Right atrium auricular region (tissue), 2 donors: ENCODE data around the gene PIK3R5. TPM values are rescaled to one million over a fixed set of nuclear protein-coding genes. Genes with fewer than 3 reads are reported as not detected.

Experiments
- DNase-seq: peaks from one replicate; pipeline ENCODE4 v3.0.0-alpha.2; 2019; ENCODE audit warnings: low spot score
- H3K27ac ChIP-seq, 2 donors: fragments of 200-600 bp; sonication (generic); 1 replicate in 1 of 2; 2 replicates in 1 of 2; pipeline ENCODE4 v1.5.1; 2016 to 2019
- H3K27me3 ChIP-seq, 2 donors: fragments of 200-600 bp; sonication (generic); one replicate each; pipeline versions ENCODE4 v1.5.1 to v1.6.0; 2017 to 2019
- H3K36me3 ChIP-seq: fragments of 200-600 bp; sonication (generic); one replicate; pipeline ENCODE4 v1.5.1; 2016
- H3K4me1 ChIP-seq, 2 donors: fragments of 200-600 bp; sonication (generic); one replicate each; pipeline versions ENCODE4 v1.5.1 to v1.6.0; 2017 to 2019
- H3K4me3 ChIP-seq, 2 donors: fragments of 200-600 bp; sonication (generic); 1 replicate in 1 of 2; 2 replicates in 1 of 2; pipeline ENCODE4 v1.5.1; 2017 to 2019; ENCODE audit warnings: mild to moderate bottlenecking in 1 of 2, moderate library complexity in 1 of 2
- H3K9me3 ChIP-seq, 2 donors: fragments of 200-600 bp; sonication (generic); one replicate each; pipeline ENCODE4 v1.5.1; 2019
- total RNA-seq, 2 donors: library from RNA; depleted of rRNA; stranded (reverse); fragments of >200 nt; gene quantifications; one replicate each; pipeline ENCODE4 v1.1.0, GENCODE V29; 2016
- TF ChIP-seq, protein P1 (sequence below), 2 donors: fragments of 200-600 bp; sonication (generic); IDR thresholded peaks; one replicate each; pipeline ENCODE4 v1.5.1; 2019; ENCODE audit warnings: antibody characterized with exemption in 2 of 2

Gene PIK3R5, protein sequence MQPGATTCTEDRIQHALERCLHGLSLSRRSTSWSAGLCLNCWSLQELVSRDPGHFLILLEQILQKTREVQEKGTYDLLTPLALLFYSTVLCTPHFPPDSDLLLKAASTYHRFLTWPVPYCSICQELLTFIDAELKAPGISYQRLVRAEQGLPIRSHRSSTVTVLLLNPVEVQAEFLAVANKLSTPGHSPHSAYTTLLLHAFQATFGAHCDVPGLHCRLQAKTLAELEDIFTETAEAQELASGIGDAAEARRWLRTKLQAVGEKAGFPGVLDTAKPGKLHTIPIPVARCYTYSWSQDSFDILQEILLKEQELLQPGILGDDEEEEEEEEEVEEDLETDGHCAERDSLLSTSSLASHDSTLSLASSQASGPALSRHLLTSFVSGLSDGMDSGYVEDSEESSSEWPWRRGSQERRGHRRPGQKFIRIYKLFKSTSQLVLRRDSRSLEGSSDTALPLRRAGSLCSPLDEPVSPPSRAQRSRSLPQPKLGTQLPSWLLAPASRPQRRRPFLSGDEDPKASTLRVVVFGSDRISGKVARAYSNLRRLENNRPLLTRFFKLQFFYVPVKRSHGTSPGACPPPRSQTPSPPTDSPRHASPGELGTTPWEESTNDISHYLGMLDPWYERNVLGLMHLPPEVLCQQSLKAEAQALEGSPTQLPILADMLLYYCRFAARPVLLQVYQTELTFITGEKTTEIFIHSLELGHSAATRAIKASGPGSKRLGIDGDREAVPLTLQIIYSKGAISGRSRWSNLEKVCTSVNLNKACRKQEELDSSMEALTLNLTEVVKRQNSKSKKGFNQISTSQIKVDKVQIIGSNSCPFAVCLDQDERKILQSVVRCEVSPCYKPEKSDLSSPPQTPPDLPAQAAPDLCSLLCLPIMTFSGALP
- 1 to 10 TPM; 5.0 to 7.5 TPM for total RNA-seq

DNA sequence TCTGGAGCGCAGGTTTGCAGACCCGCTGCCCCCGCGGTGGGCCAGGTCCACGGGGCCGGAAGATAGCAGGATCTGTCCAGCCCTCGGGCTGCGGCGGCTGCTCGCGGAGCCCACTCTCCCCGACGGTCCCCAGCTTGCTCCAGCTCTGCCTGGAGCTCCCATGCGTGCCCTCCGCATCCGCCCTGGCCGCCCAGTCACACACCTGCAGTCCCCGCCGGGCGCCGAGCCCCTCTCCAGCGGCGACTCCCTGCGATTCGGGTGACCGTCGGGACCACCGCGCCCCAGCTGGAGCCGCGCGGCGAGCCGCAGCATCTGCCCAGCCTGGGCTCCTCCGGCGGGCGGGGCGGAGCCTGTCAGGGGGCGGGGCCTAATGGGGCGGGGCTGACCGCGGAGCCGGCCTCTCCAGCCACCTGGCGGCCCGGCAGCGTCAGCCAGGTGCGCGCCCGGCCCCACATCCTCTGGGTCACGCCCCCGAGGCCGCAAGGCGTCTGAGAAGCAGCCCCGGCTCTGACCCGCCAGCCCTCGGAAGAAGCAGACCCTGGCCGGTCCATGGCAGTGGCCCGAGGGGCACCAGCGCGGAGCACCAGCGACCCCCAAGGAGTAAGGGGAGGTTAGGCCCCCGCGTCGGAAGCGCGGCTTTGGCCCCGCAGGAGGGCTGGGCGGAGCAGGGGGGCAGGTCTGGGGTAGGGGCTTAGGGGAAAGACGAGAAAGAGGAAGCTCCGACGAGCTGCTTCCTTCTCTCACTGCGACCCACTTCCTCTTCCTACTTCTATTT lies at the start of gene PIK3R5:
Gene PIK3R5 (minus strand): TSS at position 314 of the 775 bp plus-strand sequence. CDS start 54,213 bp downstream, outside the sequence.
- H3K36me3 ChIP-seq, result no peaks in the 10 kb centered on the region
- peak within 1 kb of the TSS; percentile 25 to 48 for H3K4me3 ChIP-seq
- peaks cover 0 to 8% of the 10 kb centered on the region in 2 donors for H3K4me1 ChIP-seq
- peaks cover 0 to 9% of the 10 kb centered on the region in 2 donors for H3K9me3 ChIP-seq
- H3K27me3 ChIP-seq, result peaks cover 9 to 10% of the 10 kb centered on the region in 2 donors
- no peak for DNase-seq
- peak within 1 kb of the TSS; percentile 61 to 66 for H3K27ac ChIP-seq
- TF ChIP-seq, protein P1, sequence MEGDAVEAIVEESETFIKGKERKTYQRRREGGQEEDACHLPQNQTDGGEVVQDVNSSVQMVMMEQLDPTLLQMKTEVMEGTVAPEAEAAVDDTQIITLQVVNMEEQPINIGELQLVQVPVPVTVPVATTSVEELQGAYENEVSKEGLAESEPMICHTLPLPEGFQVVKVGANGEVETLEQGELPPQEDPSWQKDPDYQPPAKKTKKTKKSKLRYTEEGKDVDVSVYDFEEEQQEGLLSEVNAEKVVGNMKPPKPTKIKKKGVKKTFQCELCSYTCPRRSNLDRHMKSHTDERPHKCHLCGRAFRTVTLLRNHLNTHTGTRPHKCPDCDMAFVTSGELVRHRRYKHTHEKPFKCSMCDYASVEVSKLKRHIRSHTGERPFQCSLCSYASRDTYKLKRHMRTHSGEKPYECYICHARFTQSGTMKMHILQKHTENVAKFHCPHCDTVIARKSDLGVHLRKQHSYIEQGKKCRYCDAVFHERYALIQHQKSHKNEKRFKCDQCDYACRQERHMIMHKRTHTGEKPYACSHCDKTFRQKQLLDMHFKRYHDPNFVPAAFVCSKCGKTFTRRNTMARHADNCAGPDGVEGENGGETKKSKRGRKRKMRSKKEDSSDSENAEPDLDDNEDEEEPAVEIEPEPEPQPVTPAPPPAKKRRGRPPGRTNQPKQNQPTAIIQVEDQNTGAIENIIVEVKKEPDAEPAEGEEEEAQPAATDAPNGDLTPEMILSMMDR (IDR thresholded peaks at IDR 0.05), result no peak

DNA sequence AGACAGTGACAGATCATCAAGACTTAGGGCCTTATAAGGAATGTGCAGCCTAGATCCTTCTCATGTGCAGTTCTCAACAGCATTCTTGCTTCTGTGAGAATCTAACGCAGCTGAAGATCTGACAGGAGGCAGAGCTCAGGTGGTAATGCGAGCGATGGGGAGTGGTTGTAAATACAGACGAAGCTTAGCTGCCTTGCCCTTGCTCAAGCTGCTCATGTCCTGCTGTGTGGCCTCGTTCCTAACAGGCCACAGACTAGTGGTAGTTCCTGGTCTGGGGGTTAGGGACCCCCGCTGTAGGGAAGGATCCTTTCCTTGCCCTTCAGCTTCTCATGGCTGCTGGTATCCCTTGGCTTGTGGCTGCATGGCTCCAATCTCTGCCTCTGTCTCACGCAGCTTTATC lies 45.5 kb upstream of the PIK3R5 start:
- Histone ChIP-seq H3K27me3 (no peaks in the 10 kb centered on the region), H3K36me3 (no peaks in the 10 kb centered on the region), H3K9me3 (no peaks in the 10 kb centered on the region), H3K4me3 (no peak overlapping the region), H3K27ac (no peak overlapping the region), H3K4me1 (no peaks in the 10 kb centered on the region)
- TF ChIP-seq, protein P1 (IDR thresholded peaks at IDR 0.05), result no peak
- DNase-seq, result no peak

DNA sequence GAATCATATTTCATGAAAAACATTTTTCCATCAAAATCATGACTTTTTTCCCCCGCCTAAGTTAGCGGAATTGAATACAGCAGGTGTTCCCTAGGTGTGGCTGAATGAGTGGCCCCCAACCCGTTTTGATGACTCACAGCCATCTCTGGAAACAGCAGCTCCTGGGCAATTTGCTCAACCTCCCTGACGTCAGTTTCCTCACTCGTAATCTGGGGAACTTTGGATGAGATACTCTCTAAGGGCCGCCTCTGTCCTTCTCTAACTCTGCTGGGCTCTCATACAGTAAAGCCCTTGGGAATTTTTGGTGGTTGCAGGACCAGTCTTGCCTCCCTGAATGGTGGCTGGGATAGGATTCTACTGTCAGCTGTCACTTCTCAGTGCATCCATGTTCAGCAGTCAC lies 44.2 kb upstream of the PIK3R5 start:
- TF ChIP-seq, protein P1 (IDR thresholded peaks at IDR 0.05), result no peak
- H3K36me3 ChIP-seq, result no peaks in the 10 kb centered on the region
- H3K27ac ChIP-seq, result no peak overlapping the region
- no peaks in the 10 kb centered on the region for H3K27me3 ChIP-seq
- H3K4me1 ChIP-seq, result no peaks in the 10 kb centered on the region
- no peaks in the 10 kb centered on the region for H3K9me3 ChIP-seq
- no peak for DNase-seq
- no peak overlapping the region for H3K4me3 ChIP-seq

DNA sequence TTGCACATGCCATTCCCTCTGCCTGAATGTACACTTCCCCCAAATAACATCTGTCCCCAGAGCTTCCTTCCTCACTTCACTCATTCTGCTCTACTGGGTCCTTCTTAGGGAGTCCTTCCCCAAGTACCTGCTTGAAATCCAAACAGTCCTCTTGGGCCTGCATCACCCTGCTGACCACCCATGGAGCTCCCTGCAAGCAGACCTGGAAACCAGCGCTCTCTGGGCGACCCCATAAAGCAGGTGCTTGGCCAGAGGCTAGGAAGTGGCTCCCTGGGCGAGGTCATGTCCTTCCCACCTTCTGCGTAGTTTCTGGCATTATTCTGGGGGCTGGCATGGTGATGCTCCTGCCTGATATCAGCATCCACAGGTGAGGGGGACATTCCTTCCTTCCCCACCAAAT lies 43.6 kb upstream of the PIK3R5 start:
- H3K27me3 ChIP-seq, result no peaks in the 10 kb centered on the region
- H3K4me1 ChIP-seq, result peaks cover 0 to 6% of the 10 kb centered on the region in 2 donors
- TF ChIP-seq, protein P1 (IDR thresholded peaks at IDR 0.05), result no peak

DNA sequence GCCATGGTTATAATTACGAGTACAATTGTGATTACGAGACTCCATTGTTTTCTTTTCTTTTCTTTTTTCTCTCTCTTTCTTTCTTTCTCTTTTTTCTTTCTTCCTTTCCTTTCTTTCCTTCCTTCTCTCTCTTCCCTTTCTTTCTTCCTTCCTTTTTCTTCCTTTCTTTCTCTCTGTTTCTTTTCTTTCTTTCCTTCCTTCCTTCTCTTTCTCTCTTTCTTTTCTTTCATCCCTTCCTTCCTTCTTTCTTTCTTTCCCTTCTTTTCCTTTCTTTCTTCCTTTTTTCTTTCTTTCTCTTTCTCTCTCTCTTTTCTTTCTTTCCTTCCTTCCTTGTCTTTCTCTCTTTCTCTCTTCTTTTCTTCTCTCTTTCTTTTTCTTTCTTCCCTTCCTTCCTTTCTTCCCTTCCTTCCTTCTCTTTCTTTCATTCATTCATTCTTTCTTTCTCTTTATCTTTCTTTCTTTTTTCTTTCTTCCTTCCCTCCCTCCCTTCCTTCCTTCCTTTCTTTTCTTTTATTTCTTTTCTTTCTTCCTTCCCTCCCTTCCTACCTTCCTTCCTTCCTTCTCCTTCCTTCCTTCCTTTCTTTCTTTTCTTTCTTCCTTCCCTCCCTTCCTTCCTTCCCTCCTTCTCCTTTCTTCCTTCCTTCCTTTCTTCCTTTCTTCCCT lies 41.7 kb upstream of the PIK3R5 start:
- no peak for DNase-seq
- Histone ChIP-seq H3K27me3 (no peaks in the 10 kb centered on the region), H3K27ac (no peak overlapping the region), H3K36me3 (no peaks in the 10 kb centered on the region), H3K9me3 (no peaks in the 10 kb centered on the region), H3K4me1 (peaks cover 0 to 21% of the 10 kb centered on the region in 2 donors), H3K4me3 (no peak overlapping the region)
- TF ChIP-seq, protein P1 (IDR thresholded peaks at IDR 0.05), result no peak

More for the DNA sequence above, 43.6 kb upstream of the PIK3R5 start:
- H3K4me3 ChIP-seq, result no peak overlapping the region
- no peak for DNase-seq
- no peak overlapping the region for H3K27ac ChIP-seq
- H3K36me3 ChIP-seq, result no peaks in the 10 kb centered on the region
- no peaks in the 10 kb centered on the region for H3K9me3 ChIP-seq
